Measurements from ENCODE around the gene GSTO1.

GSTO1 gene

GRCh38 chr10:104293011-104293410 lies 38.3 kb downstream of the GSTO1 start:
- TF ChIP-seq CTCF (conservative IDR thresholded peaks at IDR 0.05): no peak
- H3K27ac ChIP-seq: no peak overlapping the region

GRCh38 chr10:104293781-104294321 lies 39.2 kb downstream of the GSTO1 start:
- no peak overlapping the region for H3K27ac ChIP-seq

GRCh38 chr10:104296687-104297436 lies 42.2 kb downstream of the GSTO1 start:
- no peak for TF ChIP-seq CTCF (conservative IDR thresholded peaks at IDR 0.05)
- H3K27ac ChIP-seq: peak overlapping the region; percentile 23

More at GRCh38 chr10:104293781-104294321, 39.2 kb downstream of the GSTO1 start:
- TF ChIP-seq CTCF (conservative IDR thresholded peaks at IDR 0.05): no peak

- H3K27ac ChIP-seq: peak overlapping the region; percentile 80
- TF ChIP-seq CTCF (conservative IDR thresholded peaks at IDR 0.05): peak; percentile 31
Observed at GRCh38 chr10:104297697-104298660, 43.3 kb downstream of the GSTO1 start.

- no peak for TF ChIP-seq CTCF (conservative IDR thresholded peaks at IDR 0.05)
- H3K27ac ChIP-seq: peak overlapping the region; percentile 80
Observed at GRCh38 chr10:104299031-104299904, 44.6 kb downstream of the GSTO1 start.

GRCh38 chr10:104300002-104300735 lies 45.5 kb downstream of the GSTO1 start:
- peak overlapping the region; percentile 80 for H3K27ac ChIP-seq
- no peak for TF ChIP-seq CTCF (conservative IDR thresholded peaks at IDR 0.05)

All from VCaP (cell line).